ENCODE data around the gene PCDH1. TPM values are rescaled to one million over a fixed set of nuclear protein-coding genes. Genes with fewer than 3 reads are reported as not detected.
A peak's percentile ranks its signal among the peaks of the same experiment; 100 is the strongest.

Gene PCDH1
- total and polyA plus RNA-seq, 2 of the 13 experiments (the other 11 are each of a cell fraction or from before 2014, with no cell fraction given), result 0.11 to 0.83 TPM

DNA sequence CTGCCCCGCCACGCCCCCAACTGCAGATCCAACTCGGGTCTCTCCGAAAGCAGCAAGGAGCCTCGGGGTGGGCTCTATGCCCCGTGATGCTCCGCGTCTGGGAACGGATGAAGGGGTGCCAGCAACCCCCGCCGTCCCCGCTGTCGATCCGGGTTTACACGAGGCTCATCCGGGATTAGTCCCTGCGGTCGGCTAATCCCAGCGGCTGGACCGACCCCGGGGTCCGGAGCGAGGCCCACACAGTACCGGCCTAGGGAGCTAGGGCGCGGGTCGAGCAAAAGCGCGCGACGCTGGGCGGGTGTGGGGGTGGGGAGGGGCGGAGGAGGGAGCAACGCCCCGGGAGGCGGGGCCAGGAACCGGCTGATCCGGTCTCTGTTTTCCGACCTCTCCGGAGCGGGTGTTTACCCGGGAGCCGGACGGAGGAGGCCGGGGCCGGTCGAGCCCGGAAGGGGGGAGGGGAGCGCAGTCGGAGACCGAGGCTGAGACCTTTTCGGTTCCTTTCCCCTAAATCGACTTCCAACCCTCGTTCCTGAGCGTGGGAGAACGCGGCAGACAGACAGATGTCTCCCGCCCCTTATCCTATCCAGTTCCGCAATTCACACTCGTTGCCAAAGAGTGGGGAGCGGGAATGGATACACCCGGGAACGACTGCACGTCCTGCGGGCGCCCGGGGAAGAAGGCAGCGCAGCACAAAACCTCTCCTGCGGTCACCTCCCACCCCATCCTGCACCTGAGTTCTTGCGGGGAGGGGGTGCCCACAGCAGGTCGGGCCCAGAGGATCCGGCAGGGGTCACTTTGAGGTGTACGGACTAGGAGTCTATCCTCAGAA is 28.6 kb downstream of the PCDH1 start (continued):
- TF ChIP-seq MAFF (IDR thresholded peaks at IDR 0.05; ENCODE audit: low read depth, low read length) (no peak), HDAC2 (CRISPR knock-in tag; IDR thresholded peaks at IDR 0.05) (peak; percentile 34; the same call in 1 of the 2 replicates), SP140L (CRISPR knock-in tag; IDR thresholded peaks at IDR 0.05; ENCODE audit: borderline replicate concordance) (no peak), ZSCAN25 (CRISPR knock-in tag; IDR thresholded peaks at IDR 0.05) (no peak), SAP130 (CRISPR knock-in tag; IDR thresholded peaks at IDR 0.05; ENCODE audit: low read depth) (peak; percentile 66; the same call in 1 of the 2 replicates), CCDC6 (CRISPR knock-in tag; IDR thresholded peaks at IDR 0.05) (peak; percentile 65; the same call in 1 of the 2 replicates), FOXA3 (CRISPR knock-in tag; IDR thresholded peaks at IDR 0.05) (peak; percentile 77), ZNF234 (CRISPR knock-in tag; conservative IDR thresholded peaks at IDR 0.05) (no peak), FOXP1 (IDR thresholded peaks at IDR 0.05) (no peak), FOXP1 (CRISPR knock-in tag; IDR thresholded peaks at IDR 0.05) (peak; percentile 71), ZNF616 (CRISPR knock-in tag; IDR thresholded peaks at IDR 0.05; ENCODE audit: low read depth) (no peak), ZNF451 (CRISPR knock-in tag; IDR thresholded peaks at IDR 0.05) (peak; percentile 84; the same call in 1 of the 2 replicates), SP5 (CRISPR knock-in tag; IDR thresholded peaks at IDR 0.05; ENCODE audit: borderline replicate concordance, low read depth) (0 out of 2 replicates have a peak, but pooled peaks have one; percentile 57)
- TF ChIP-seq, protein P1, sequence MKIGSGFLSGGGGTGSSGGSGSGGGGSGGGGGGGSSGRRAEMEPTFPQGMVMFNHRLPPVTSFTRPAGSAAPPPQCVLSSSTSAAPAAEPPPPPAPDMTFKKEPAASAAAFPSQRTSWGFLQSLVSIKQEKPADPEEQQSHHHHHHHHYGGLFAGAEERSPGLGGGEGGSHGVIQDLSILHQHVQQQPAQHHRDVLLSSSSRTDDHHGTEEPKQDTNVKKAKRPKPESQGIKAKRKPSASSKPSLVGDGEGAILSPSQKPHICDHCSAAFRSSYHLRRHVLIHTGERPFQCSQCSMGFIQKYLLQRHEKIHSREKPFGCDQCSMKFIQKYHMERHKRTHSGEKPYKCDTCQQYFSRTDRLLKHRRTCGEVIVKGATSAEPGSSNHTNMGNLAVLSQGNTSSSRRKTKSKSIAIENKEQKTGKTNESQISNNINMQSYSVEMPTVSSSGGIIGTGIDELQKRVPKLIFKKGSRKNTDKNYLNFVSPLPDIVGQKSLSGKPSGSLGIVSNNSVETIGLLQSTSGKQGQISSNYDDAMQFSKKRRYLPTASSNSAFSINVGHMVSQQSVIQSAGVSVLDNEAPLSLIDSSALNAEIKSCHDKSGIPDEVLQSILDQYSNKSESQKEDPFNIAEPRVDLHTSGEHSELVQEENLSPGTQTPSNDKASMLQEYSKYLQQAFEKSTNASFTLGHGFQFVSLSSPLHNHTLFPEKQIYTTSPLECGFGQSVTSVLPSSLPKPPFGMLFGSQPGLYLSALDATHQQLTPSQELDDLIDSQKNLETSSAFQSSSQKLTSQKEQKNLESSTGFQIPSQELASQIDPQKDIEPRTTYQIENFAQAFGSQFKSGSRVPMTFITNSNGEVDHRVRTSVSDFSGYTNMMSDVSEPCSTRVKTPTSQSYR (CRISPR knock-in tag; IDR thresholded peaks at IDR 0.05; ENCODE audit: borderline replicate concordance), result peak; percentile 92; the same call in 1 of the 2 replicates
- TF ChIP-seq, protein P2, sequence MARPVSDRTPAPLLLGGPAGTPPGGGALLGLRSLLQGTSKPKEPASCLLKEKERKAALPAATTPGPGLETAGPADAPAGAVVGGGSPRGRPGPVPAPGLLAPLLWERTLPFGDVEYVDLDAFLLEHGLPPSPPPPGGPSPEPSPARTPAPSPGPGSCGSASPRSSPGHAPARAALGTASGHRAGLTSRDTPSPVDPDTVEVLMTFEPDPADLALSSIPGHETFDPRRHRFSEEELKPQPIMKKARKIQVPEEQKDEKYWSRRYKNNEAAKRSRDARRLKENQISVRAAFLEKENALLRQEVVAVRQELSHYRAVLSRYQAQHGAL (CRISPR knock-in tag; IDR thresholded peaks at IDR 0.05; ENCODE audit: not compliant biosample characterization), result no peak
- TF ChIP-seq, protein P3, sequence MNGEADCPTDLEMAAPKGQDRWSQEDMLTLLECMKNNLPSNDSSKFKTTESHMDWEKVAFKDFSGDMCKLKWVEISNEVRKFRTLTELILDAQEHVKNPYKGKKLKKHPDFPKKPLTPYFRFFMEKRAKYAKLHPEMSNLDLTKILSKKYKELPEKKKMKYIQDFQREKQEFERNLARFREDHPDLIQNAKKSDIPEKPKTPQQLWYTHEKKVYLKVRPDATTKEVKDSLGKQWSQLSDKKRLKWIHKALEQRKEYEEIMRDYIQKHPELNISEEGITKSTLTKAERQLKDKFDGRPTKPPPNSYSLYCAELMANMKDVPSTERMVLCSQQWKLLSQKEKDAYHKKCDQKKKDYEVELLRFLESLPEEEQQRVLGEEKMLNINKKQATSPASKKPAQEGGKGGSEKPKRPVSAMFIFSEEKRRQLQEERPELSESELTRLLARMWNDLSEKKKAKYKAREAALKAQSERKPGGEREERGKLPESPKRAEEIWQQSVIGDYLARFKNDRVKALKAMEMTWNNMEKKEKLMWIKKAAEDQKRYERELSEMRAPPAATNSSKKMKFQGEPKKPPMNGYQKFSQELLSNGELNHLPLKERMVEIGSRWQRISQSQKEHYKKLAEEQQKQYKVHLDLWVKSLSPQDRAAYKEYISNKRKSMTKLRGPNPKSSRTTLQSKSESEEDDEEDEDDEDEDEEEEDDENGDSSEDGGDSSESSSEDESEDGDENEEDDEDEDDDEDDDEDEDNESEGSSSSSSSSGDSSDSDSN (CRISPR knock-in tag; IDR thresholded peaks at IDR 0.05), result peak; percentile 88
- TF ChIP-seq, protein P4, sequence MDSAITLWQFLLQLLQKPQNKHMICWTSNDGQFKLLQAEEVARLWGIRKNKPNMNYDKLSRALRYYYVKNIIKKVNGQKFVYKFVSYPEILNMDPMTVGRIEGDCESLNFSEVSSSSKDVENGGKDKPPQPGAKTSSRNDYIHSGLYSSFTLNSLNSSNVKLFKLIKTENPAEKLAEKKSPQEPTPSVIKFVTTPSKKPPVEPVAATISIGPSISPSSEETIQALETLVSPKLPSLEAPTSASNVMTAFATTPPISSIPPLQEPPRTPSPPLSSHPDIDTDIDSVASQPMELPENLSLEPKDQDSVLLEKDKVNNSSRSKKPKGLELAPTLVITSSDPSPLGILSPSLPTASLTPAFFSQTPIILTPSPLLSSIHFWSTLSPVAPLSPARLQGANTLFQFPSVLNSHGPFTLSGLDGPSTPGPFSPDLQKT (CRISPR knock-in tag; IDR thresholded peaks at IDR 0.05; ENCODE audit: borderline replicate concordance), result no peak
- TF ChIP-seq, protein P5, sequence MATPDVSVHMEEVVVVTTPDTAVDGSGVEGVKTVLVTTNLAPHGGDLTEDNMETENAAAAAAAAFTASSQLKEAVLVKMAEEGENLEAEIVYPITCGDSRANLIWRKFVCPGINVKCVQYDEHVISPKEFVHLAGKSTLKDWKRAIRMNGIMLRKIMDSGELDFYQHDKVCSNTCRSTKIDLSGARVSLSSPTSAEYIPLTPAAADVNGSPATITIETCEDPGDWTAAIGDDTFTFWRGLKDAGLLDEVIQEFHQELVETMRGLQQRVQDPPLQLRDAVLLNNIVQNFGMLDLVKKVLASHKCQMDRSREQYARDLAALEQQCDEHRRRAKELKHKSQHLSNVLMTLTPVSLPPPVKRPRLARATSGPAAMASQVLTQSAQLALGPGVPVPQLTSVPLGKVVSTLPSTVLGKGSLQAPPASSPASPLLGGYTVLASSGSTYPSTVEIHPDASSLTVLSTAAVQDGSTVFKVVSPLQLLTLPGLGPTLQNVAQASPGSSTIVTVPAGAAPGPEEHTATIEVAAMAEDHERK (CRISPR knock-in tag; IDR thresholded peaks at IDR 0.05; ENCODE audit: low read depth), result no peak
